Measurements from ENCODE around the gene AHCYL2.
A peak's percentile ranks its signal among the peaks of the same experiment; 100 is the strongest.

AHCYL2 gene

DNA sequence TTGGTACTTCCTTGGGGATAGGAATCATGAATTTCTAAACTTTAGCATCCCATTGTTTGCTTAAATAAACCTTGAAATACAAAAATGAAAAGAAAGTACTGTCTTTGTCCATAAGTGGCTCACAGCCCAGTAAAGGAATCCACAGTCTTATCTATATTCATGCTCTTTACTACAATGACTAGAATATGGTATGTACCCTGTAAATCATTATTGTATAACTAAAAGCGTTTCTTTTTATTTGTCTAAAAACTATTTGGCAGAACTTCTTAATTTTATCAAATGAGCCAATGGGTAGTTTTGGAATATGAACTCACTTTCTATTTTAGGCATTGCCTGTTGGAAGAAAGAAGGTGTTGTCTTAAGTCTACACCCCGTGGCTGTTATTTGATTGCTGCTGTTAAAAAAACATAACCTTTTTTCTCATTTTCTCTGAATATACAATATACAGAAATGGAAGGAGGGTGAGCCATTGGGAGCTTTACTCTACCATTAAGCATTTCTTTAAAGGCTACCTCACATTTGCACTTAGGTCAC is 197.0 kb downstream of the AHCYL2 start:
- Histone ChIP-seq H3K9me3 (ENCODE audit: low read depth, low read length) (no peaks in the 10 kb centered on the region), H3K27ac (no peak overlapping the region), H3K4me3 (no peak overlapping the region), H3K36me3 (ENCODE audit: insufficient read depth, low read length) (no peaks in the 10 kb centered on the region), H3K9ac (ENCODE audit: insufficient read length) (no peak overlapping the region)
- TF ChIP-seq POLR2AphosphoS5 (IDR thresholded peaks at IDR 0.05; ENCODE audit: borderline replicate concordance, low read depth, low read length) (no peak), FOXP2 (optimal IDR thresholded peaks at IDR 0.05; ENCODE audit: control extremely low read depth, extremely low read length, insufficient read depth) (no peak), EZH2 (IDR thresholded peaks at IDR 0.05) (no peak)
- no peak for DNase-seq (ENCODE audit: low read depth, low spot score)

- DNase-seq (ENCODE audit: low read depth, low spot score) = no peak
- H3K9me3 ChIP-seq (ENCODE audit: low read depth, low read length) = no peaks in the 10 kb centered on the region
Observed at GRCh38 chr7:129422727-129423126, 197.9 kb downstream of the AHCYL2 start.

DNA sequence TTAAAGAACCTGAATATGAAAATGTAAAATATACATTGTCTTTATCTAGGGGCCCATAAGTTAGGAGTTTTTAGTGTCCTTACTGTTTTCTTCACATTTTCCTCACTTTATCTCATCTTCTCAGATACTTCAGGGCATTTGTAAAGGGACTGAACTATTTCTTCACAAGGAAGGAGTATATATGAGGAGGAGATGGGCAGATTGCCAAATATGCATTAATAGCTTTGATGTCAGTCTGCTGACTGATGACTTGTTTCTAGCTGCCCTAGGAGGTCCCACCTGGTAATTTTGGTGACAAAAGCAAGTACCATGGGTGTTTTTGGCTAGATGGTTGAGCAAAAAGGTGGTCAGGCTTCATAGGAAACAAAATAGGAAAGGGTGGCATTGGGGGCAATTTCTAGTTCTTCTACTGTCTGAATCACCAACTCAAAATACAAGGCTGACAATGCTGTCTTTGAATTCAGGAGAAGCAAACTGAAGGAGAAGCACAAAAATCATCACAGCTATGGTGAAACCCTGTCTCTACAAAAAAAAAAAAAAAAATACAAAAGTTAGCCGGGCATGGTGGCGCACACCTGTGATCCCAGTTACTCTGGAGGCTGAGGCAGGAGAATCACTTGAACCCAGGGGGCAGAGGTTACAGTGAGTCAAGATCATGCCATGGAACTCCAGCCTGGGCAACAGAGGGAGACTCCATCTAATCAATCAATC is 199.0 kb downstream of the AHCYL2 start:
- no peaks in the 10 kb centered on the region for H3K9me3 ChIP-seq (ENCODE audit: low read depth, low read length)
- no peak for DNase-seq (ENCODE audit: low read depth, low spot score)
- H3K36me3 ChIP-seq (ENCODE audit: insufficient read depth, low read length) = no peaks in the 10 kb centered on the region
- H3K4me3 ChIP-seq = no peak overlapping the region
- H3K27ac ChIP-seq = no peak overlapping the region
- no peak for TF ChIP-seq FOXP2 (optimal IDR thresholded peaks at IDR 0.05; ENCODE audit: control extremely low read depth, extremely low read length, insufficient read depth)
- no peak overlapping the region for H3K9ac ChIP-seq (ENCODE audit: insufficient read length)

More at GRCh38 chr7:129422727-129423126, 197.9 kb downstream of the AHCYL2 start:
- Histone ChIP-seq H3K4me3 (no peak overlapping the region), H3K27ac (no peak overlapping the region), H3K36me3 (ENCODE audit: insufficient read depth, low read length) (no peaks in the 10 kb centered on the region), H3K9ac (ENCODE audit: insufficient read length) (no peak overlapping the region)
- TF ChIP-seq FOXP2 (optimal IDR thresholded peaks at IDR 0.05; ENCODE audit: control extremely low read depth, extremely low read length, insufficient read depth) = no peak

- TF ChIP-seq POLR2AphosphoS5 (IDR thresholded peaks at IDR 0.05; ENCODE audit: borderline replicate concordance, low read depth, low read length) (no peak), FOXP2 (optimal IDR thresholded peaks at IDR 0.05; ENCODE audit: control extremely low read depth, extremely low read length, insufficient read depth) (no peak), EZH2 (IDR thresholded peaks at IDR 0.05) (no peak)
- no peak overlapping the region for H3K9ac ChIP-seq (ENCODE audit: insufficient read length)
- no peak overlapping the region for H3K4me3 ChIP-seq
- H3K27ac ChIP-seq = peak overlapping the region; percentile 72
- no peak for DNase-seq (ENCODE audit: low read depth, low spot score)
- H3K9me3 ChIP-seq (ENCODE audit: low read depth, low read length) = no peaks in the 10 kb centered on the region
- no peaks in the 10 kb centered on the region for H3K36me3 ChIP-seq (ENCODE audit: insufficient read depth, low read length)
Observed at GRCh38 chr7:129426482-129426881, 201.7 kb downstream of the AHCYL2 start.

- TF ChIP-seq FOXP2 (optimal IDR thresholded peaks at IDR 0.05; ENCODE audit: control extremely low read depth, extremely low read length, insufficient read depth) = no peak
- TF ChIP-seq POLR2AphosphoS5 (IDR thresholded peaks at IDR 0.05; ENCODE audit: borderline replicate concordance, low read depth, low read length) = peak; percentile 49
- Histone ChIP-seq H3K9ac (ENCODE audit: insufficient read length) (no peak overlapping the region), H3K9me3 (ENCODE audit: low read depth, low read length) (no peaks in the 10 kb centered on the region), H3K36me3 (ENCODE audit: insufficient read depth, low read length) (no peaks in the 10 kb centered on the region), H3K4me3 (peak overlapping the region; percentile 60), H3K27ac (peak overlapping the region; percentile 72)
- DNase-seq (ENCODE audit: low read depth, low spot score) = peak; percentile 94
Observed at GRCh38 chr7:129427526-129428045, 202.8 kb downstream of the AHCYL2 start.

- H3K4me3 ChIP-seq = no peak overlapping the region
- TF ChIP-seq FOXP2 (optimal IDR thresholded peaks at IDR 0.05; ENCODE audit: control extremely low read depth, extremely low read length, insufficient read depth) = no peak
- no peak for TF ChIP-seq POLR2AphosphoS5 (IDR thresholded peaks at IDR 0.05; ENCODE audit: borderline replicate concordance, low read depth, low read length)
- TF ChIP-seq EZH2 (IDR thresholded peaks at IDR 0.05) = no peak
- no peak overlapping the region for H3K9ac ChIP-seq (ENCODE audit: insufficient read length)
- H3K9me3 ChIP-seq (ENCODE audit: low read depth, low read length) = no peaks in the 10 kb centered on the region
- no peak for DNase-seq (ENCODE audit: low read depth, low spot score)
- no peak overlapping the region for H3K27ac ChIP-seq
- no peaks in the 10 kb centered on the region for H3K36me3 ChIP-seq (ENCODE audit: insufficient read depth, low read length)
Observed at GRCh38 chr7:129431911-129432643, 207.2 kb downstream of the AHCYL2 start.

GRCh38 chr7:129433847-129434674 is 209.2 kb downstream of the AHCYL2 start, which contains the start of gene STRIP2:
Gene STRIP2 (plus strand): TSS chr7:129434432. CDS start chr7:129434473, 41 bp downstream.
- Histone ChIP-seq H3K36me3 (ENCODE audit: insufficient read depth, low read length) (no peaks in the 10 kb centered on the region), H3K9ac (ENCODE audit: insufficient read length) (peak within 1 kb of the TSS; percentile 72), H3K27ac (no peak within 1 kb of the TSS), H3K4me3 (peak within 1 kb of the TSS; percentile 79), H3K9me3 (ENCODE audit: low read depth, low read length) (no peaks in the 10 kb centered on the region)
- peak; percentile 62; the same call in 1 of the 2 replicates for TF ChIP-seq POLR2AphosphoS5 (IDR thresholded peaks at IDR 0.05; ENCODE audit: borderline replicate concordance, low read depth, low read length)
- TF ChIP-seq EZH2 (IDR thresholded peaks at IDR 0.05) = no peak
- DNase-seq (ENCODE audit: low read depth, low spot score) = no peak

All from SK-N-MC (cell line).